OCI-LY3 (cell line): ENCODE results near the gene FRMD3.

Experiments
- H2AFZ ChIP-seq: fragments of 200-600, 300-600 bp; shearing (Covaris generic); 2 replicates; pipeline ENCODE4 v1.6.0; 2014; ENCODE audit warnings: antibody characterized with exemption, low read depth, low read length
- H3K27ac ChIP-seq: fragments of 200-600, 300-600 bp; sonication (generic); 2 replicates; pipeline ENCODE4 v1.5.1; 2014; ENCODE audit warnings: mild to moderate bottlenecking, low read length, moderate library complexity, mixed read lengths
- H3K27me3 ChIP-seq: fragments of 200-600, 300-600 bp; sonication (generic); 2 replicates; pipeline ENCODE4 v1.6.1; 2014; ENCODE audit warnings: low read depth, low read length, mixed read lengths
- H3K36me3 ChIP-seq: fragments of 200-600, 300-600 bp; sonication (generic); replicated peaks from 2 replicates; pipeline ENCODE3; 2014; ENCODE audit warnings: low read depth, low read length, mixed read lengths
- H3K4me1 ChIP-seq: fragments of 300-600, 200-600 bp; sonication (generic); 2 replicates; pipeline ENCODE4 v1.6.1; 2014; ENCODE audit warnings: low read length, mixed read lengths
- H3K4me2 ChIP-seq: fragments of 200-600, 300-600 bp; sonication (generic); 2 replicates; pipeline ENCODE4 v1.6.1; 2014; ENCODE audit warnings: low read length, mixed read lengths
- H3K4me3 ChIP-seq: fragments of 300-600, 200-600 bp; sonication (generic); 2 replicates; pipeline ENCODE4 v1.5.1; 2014; ENCODE audit warnings: antibody characterized with exemption, mild to moderate bottlenecking, low read length, moderate library complexity
- H3K79me2 ChIP-seq: fragments of 300-600, 200-600 bp; shearing (Covaris generic); 2 replicates; pipeline ENCODE4 v1.6.1; 2014; ENCODE audit warnings: mild to moderate bottlenecking, low read length, mixed read lengths
- H3K9ac ChIP-seq: fragments of 300-600, 200-600 bp; shearing (Covaris generic); 2 replicates; pipeline ENCODE4 v1.6.0; 2014; ENCODE audit warnings: mild to moderate bottlenecking, low read length, moderate library complexity
- H3K9me3 ChIP-seq: fragments of 200-600, 300-600 bp; shearing (Covaris generic); 2 replicates; pipeline ENCODE4 v1.6.1; 2014; ENCODE audit warnings: low read length, mixed read lengths; ENCODE audit not compliant: insufficient read depth
- H4K20me1 ChIP-seq: fragments of 200-600, 300-600 bp; sonication (generic); 2 replicates; pipeline ENCODE4 v1.6.1; 2016; ENCODE audit warnings: low read length, mixed read lengths; ENCODE audit not compliant: insufficient read depth
- CTCF ChIP-seq: fragments of 200-600, 300-600 bp; sonication (generic); IDR thresholded peaks from 2 replicates; pipeline ENCODE4 v1.5.1; 2014; ENCODE audit warnings: antibody characterized with exemption, low read length, low read depth
- EZH2phosphoT487 ChIP-seq: fragments of 200-600 bp; shearing (Covaris generic); IDR thresholded peaks from 2 replicates; pipeline ENCODE4 v1.6.1; 2018; ENCODE audit warnings: antibody characterized with exemption, mixed run types, low read depth

The FRMD3 gene

GRCh38 chr9:83406921-83407320 lies 131.3 kb downstream of the FRMD3 start:
- Histone ChIP-seq H3K36me3 (peaks cover under 1% of the 10 kb centered on the region), H3K4me3 (no peak overlapping the region), H3K4me2 (no peak overlapping the region), H3K9me3 (no peaks in the 10 kb centered on the region), H4K20me1 (no peaks in the 10 kb centered on the region), H3K27me3 (no peaks in the 10 kb centered on the region), H3K27ac (no peak overlapping the region), H3K79me2 (no peaks in the 10 kb centered on the region), H3K9ac (no peak overlapping the region), H3K4me1 (no peaks in the 10 kb centered on the region), H2AFZ (no peak overlapping the region)
- TF ChIP-seq CTCF (no peak), EZH2phosphoT487 (no peak)

- Histone ChIP-seq H3K9ac (no peak overlapping the region), H3K27ac (no peak overlapping the region), H3K79me2 (no peaks in the 10 kb centered on the region), H3K4me1 (no peaks in the 10 kb centered on the region), H3K27me3 (no peaks in the 10 kb centered on the region), H3K4me3 (no peak overlapping the region), H4K20me1 (no peaks in the 10 kb centered on the region), H3K36me3 (no peaks in the 10 kb centered on the region), H3K4me2 (no peak overlapping the region), H2AFZ (no peak overlapping the region), H3K9me3 (no peaks in the 10 kb centered on the region)
- no peak for TF ChIP-seq CTCF
These were observed 132.4 kb downstream of the FRMD3 start for GRCh38 chr9:83405759-83406158.

DNA sequence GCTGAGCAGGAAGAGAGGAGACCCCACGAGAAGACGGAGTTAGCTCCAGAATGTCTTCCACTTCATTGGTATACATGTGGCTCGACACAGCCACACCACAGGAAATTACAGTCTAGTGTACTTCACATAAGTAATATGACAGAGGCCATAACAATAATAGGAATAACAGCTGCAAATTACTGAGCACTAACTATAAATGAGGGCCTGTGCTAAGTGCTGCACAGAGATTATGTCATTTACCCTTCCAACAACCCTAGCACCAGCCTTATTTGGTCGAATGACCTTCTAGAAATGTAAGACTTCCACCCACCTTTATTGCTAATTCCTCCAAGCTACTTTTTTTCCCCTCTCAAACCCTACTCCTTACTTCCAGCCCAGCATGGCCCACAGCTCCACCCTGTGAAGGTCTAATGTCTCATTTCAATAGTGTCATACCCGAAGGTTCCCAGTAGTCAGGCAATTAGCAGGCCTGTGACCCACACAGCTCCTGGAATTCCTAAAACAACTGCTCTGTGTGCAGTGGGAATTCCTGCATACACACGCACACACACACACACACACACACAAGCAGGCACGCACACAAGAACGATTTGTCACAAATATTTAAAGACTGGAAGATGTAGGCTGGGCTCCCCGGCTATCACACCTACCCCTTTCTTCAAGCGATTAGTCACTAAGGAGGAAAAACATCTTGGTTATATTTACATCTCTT lies 134.5 kb downstream of the FRMD3 start:
- H2AFZ ChIP-seq = no peak overlapping the region
- TF ChIP-seq EZH2phosphoT487 (no peak), CTCF (no peak)
- no peak overlapping the region for H3K4me3 ChIP-seq
- no peaks in the 10 kb centered on the region for H3K36me3 ChIP-seq
- H3K4me1 ChIP-seq = no peaks in the 10 kb centered on the region
- H3K79me2 ChIP-seq = no peaks in the 10 kb centered on the region
- no peaks in the 10 kb centered on the region for H3K27me3 ChIP-seq
- no peak overlapping the region for H3K4me2 ChIP-seq
- no peak overlapping the region for H3K9ac ChIP-seq
- H3K27ac ChIP-seq = no peak overlapping the region
- no peaks in the 10 kb centered on the region for H4K20me1 ChIP-seq
- H3K9me3 ChIP-seq = no peaks in the 10 kb centered on the region

DNA sequence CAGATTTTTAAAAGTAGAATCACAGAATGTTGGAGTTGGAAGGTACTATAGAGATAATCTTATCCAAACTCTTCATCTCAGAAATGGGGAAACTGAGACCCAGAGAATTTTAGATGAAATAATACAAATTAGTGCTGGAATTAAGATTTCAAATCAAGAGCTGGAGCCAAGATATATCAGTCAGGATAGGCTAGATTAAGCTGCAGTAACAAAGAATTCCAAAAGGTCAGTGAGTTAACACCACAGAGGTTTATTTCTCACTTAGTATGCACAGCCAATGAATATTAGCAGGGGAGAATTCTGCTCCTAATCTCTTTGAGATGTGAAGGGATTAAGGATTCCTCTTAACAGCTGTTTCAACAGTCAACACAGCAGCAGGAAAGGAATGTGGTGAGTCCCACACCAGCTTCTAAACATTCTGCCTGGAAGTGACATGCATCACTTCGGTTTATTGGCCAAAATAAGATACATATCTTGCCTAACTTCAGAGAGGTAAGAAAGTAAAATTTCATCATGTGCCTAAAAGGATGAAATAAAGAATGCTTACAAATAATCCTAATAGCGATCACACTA lies 136.8 kb downstream of the FRMD3 start:
- no peaks in the 10 kb centered on the region for H3K27me3 ChIP-seq
- H3K79me2 ChIP-seq = no peaks in the 10 kb centered on the region
- no peak overlapping the region for H3K27ac ChIP-seq
- H3K4me3 ChIP-seq = no peak overlapping the region
- H3K4me1 ChIP-seq = no peaks in the 10 kb centered on the region
- TF ChIP-seq EZH2phosphoT487 = no peak
- H2AFZ ChIP-seq = no peak overlapping the region
- H3K9me3 ChIP-seq = no peaks in the 10 kb centered on the region
- no peaks in the 10 kb centered on the region for H4K20me1 ChIP-seq
- H3K36me3 ChIP-seq = no peaks in the 10 kb centered on the region
- H3K4me2 ChIP-seq = no peak overlapping the region
- no peak overlapping the region for H3K9ac ChIP-seq
